Activated CD8-positive, alpha-beta T cell treated with anti-CD3 and anti-CD28 coated beads for 36 hours (primary cell): ENCODE results near the gene PVALB. TPM values are rescaled to one million over a fixed set of nuclear protein-coding genes. Genes with fewer than 3 reads are reported as not detected.
A peak's percentile ranks its signal among the peaks of the same experiment; 100 is the strongest.

Experiments
- ATAC-seq: fragments of 200-7000 bp; cut with Tn5 transposase; one replicate; pipeline ENCODE4 v1.10.0; 2021; ENCODE audit warnings: mild to moderate bottlenecking, moderate library complexity
- CTCF ChIA-PET: fragments of 350-600 bp; sonication (Branson Sonifier 250); formaldehyde crosslinking; loops from one replicate; lab custom pipeline; 2021; ENCODE audit warnings: antibody characterized with exemption; lab: Charles Lee
- POLR2A ChIA-PET: fragments of 350-600 bp; sonication (Branson Sonifier 250); formaldehyde crosslinking; loops from one replicate; lab custom pipeline; 2021; ENCODE audit warnings: antibody characterized with exemption; lab: Charles Lee
- DNase-seq: peaks from one replicate; pipeline ENCODE4 v3.0.0-alpha.2; 2020
- H3K27ac Mint-ChIP-seq: one replicate; pipeline ENCODE4 v1.8.0; 2021; ENCODE audit warnings: mild to moderate bottlenecking, mixed read lengths
- H3K27me3 Mint-ChIP-seq: one replicate; pipeline ENCODE4 v1.8.0; 2021; ENCODE audit warnings: mixed read lengths
- H3K36me3 Mint-ChIP-seq: one replicate; pipeline ENCODE4 v1.8.0; 2021; ENCODE audit warnings: low read depth, mixed read lengths
- H3K4me1 Mint-ChIP-seq: one replicate; pipeline ENCODE4 v1.8.0; 2021; ENCODE audit warnings: low read depth, mixed read lengths
- H3K4me3 Mint-ChIP-seq: one replicate; pipeline ENCODE4 v1.8.0; 2021; ENCODE audit warnings: mild to moderate bottlenecking, moderate library complexity, mixed read lengths
- H3K9me3 Mint-ChIP-seq: one replicate; pipeline ENCODE4 v1.8.0; 2021; ENCODE audit warnings: mixed read lengths
- CTCF ChIP-seq: fragments of 200-600 bp; IDR thresholded peaks from one replicate; pipeline ENCODE4 v1.8.0; 2022; ENCODE audit warnings: antibody characterized with exemption, mild to moderate bottlenecking
- intact Hi-C: fragments of 100-400 bp; cut with micrococcal nuclease; formaldehyde crosslinking; loops from one replicate; pipeline ENCODE4 v1.10.0; 2022
- total RNA-seq, 2 experiments: library from RNA; stranded (reverse); gene quantifications; one replicate each; pipeline ENCODE4 v1.2.3, GENCODE V29; 2021

The PVALB gene
- total RNA-seq, 2 experiments from 2014 or later, result not detected

- no peak for TF ChIP-seq CTCF
- H3K9me3 Mint-ChIP-seq, result no peaks in the 10 kb centered on the region
- DNase-seq (no peak), ATAC-seq (no peak)
- H3K27ac Mint-ChIP-seq, result no peak overlapping the region
- POLR2A ChIA-PET, result no interaction called here
- H3K36me3 Mint-ChIP-seq, result no peaks in the 10 kb centered on the region
- H3K27me3 Mint-ChIP-seq, result no peaks in the 10 kb centered on the region
- CTCF ChIA-PET, result interaction anchor here (0.7 to 4.7 kb wide), 3 partner anchors 14 to 98 kb away, joined by 3 to 29 read pairs (median 4); partner anchors contain the start of gene IFT27
- intact Hi-C loops, result no loop called here
- no peaks in the 10 kb centered on the region for H3K4me1 Mint-ChIP-seq
- no peak overlapping the region for H3K4me3 Mint-ChIP-seq
Observed at GRCh38 chr22:36759481-36760159, 57.2 kb downstream of the PVALB start.

GRCh38 chr22:36758792-36759271 is 58.0 kb downstream of the PVALB start:
- ChIA-PET CTCF (interaction anchor here (0.8 to 4.7 kb wide), 11 partner anchors 9 to 239 kb away, joined by 3 to 51 read pairs (median 4); partner anchors contain the start of gene IFT27), POLR2A (interaction anchor here (1.6 kb wide), 1 partner anchor 15 kb away, joined by 5 read pairs; no protein-coding TSS in a partner anchor)
- peaks cover 1% of the 10 kb centered on the region for H3K27me3 Mint-ChIP-seq
- no peak overlapping the region for H3K4me3 Mint-ChIP-seq
- no peak for ATAC-seq
- intact Hi-C loops, result no loop called here
- H3K4me1 Mint-ChIP-seq, result no peaks in the 10 kb centered on the region
- no peak for TF ChIP-seq CTCF
- no peak for DNase-seq
- H3K36me3 Mint-ChIP-seq, result no peaks in the 10 kb centered on the region
- H3K9me3 Mint-ChIP-seq, result no peaks in the 10 kb centered on the region
- H3K27ac Mint-ChIP-seq, result no peak overlapping the region

- ChIA-PET POLR2A (interaction anchor here (1.6 kb wide), 1 partner anchor 13 kb away, joined by 5 read pairs; no protein-coding TSS in a partner anchor), CTCF (interaction anchor here (0.5 to 4.7 kb wide), 38 partner anchors 8 to 240 kb away, joined by 3 to 51 read pairs (median 4); partner anchors contain the start of gene IFT27)
- H3K4me1 Mint-ChIP-seq, result no peaks in the 10 kb centered on the region
- ATAC-seq (peak; percentile 98), DNase-seq (peak; percentile 90)
- no peaks in the 10 kb centered on the region for H3K9me3 Mint-ChIP-seq
- H3K4me3 Mint-ChIP-seq, result no peak overlapping the region
- H3K27ac Mint-ChIP-seq, result no peak overlapping the region
- H3K27me3 Mint-ChIP-seq, result peaks cover 1% of the 10 kb centered on the region
- H3K36me3 Mint-ChIP-seq, result no peaks in the 10 kb centered on the region
- intact Hi-C loops, result no loop called here
- peak; percentile 83 for TF ChIP-seq CTCF
Observed at GRCh38 chr22:36757668-36758211, 59.1 kb downstream of the PVALB start.

GRCh38 chr22:36756746-36757655 is 59.8 kb downstream of the PVALB start:
- DNase-seq (no peak), ATAC-seq (no peak)
- intact Hi-C loops, result no loop called here
- H3K36me3 Mint-ChIP-seq, result no peaks in the 10 kb centered on the region
- no peak for TF ChIP-seq CTCF
- no peaks in the 10 kb centered on the region for H3K9me3 Mint-ChIP-seq
- no peak overlapping the region for H3K27ac Mint-ChIP-seq
- CTCF ChIA-PET, result interaction anchor here (0.6 to 4.7 kb wide), 31 partner anchors 9 to 230 kb away, joined by 3 to 51 read pairs (median 4); partner anchors contain the start of gene IFT27
- no peaks in the 10 kb centered on the region for H3K4me1 Mint-ChIP-seq
- H3K27me3 Mint-ChIP-seq, result peaks cover 1% of the 10 kb centered on the region
- H3K4me3 Mint-ChIP-seq, result no peak overlapping the region
- POLR2A ChIA-PET, result no interaction called here
